ENCODE results near the gene IL26.

Gene IL26

DNA sequence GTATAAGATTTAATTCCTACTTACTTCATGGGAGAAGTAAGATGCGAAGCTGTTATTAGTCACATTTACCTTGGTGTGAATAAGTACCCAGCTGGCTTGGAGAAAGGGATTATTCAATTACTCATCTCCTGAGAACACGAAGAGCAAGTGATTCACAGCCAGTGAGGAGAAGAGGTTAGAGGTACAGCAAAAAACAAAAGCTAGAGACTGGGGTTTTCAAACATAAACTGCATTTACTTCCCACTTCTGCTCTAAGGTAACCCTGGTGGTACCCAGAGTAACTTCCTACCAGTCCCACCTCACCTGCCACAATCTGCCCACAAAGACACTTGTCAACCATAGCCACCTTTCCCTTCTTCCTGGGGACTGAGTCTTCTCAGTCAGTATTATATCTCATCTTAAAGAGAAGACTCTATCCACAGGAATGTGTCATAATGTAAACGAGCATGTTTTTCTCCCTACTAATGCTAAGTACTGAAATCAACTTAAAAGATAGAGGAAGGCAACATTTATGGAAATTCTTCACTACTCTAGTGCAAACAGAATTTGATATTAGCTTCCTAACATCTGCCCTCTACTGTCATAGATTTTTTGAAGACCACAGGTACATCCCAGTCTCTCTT is 33.8 kb upstream of the IL26 start:
- POLR2A ChIA-PET (ENCODE audit: low non-redundant PET), result no interaction called here
- TF ChIP-seq CTCF (conservative IDR thresholded peaks at IDR 0.05; ENCODE audit: low read depth), result no peak
- DNase-seq (ENCODE audit: low spot score), result peak; percentile 91
- H3K27ac ChIP-seq, result no peak overlapping the region
- CTCF ChIA-PET, result interaction anchor here (0.7 to 1.0 kb wide), 3 partner anchors 58 to 753 kb away, joined by 3 to 8 read pairs (median 4); no protein-coding TSS in a partner anchor

DNA sequence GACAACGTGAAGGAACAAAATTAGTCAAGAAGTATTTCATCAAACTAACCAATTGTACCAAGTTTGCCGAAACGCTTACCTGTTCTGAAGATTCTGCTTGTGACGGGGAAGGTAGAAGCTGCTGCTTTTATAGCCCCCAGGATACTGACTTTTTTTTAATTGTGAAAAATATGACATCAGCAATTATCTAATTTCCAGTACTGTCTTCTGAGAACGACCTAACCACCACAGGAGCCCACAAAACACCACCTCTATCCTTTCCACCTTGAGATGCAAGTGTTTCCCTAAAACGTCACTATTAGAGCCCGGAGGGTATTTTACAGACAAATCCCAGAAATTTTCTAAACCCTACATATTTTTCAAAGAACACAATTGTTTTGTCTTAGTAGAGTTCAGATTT is 27.9 kb upstream of the IL26 start, which contains the start of gene IL22:
IL22 (minus strand) TSS at position 101 of the 400 bp plus-strand sequence. CDS start 156 bp downstream, outside the sequence.
- POLR2A ChIA-PET (ENCODE audit: low non-redundant PET), result no interaction called here
- DNase-seq (ENCODE audit: low spot score), result no peak
- CTCF ChIA-PET, result no interaction called here
- H3K27ac ChIP-seq, result no peak within 1 kb of the TSS
- TF ChIP-seq CTCF (conservative IDR thresholded peaks at IDR 0.05; ENCODE audit: low read depth), result no peak

GRCh38 chr12:68252077-68252476 is 26.5 kb upstream of the IL26 start:
- DNase-seq (ENCODE audit: low spot score), result no peak
- TF ChIP-seq CTCF (conservative IDR thresholded peaks at IDR 0.05; ENCODE audit: low read depth), result no peak
- H3K27ac ChIP-seq, result no peak overlapping the region
- POLR2A ChIA-PET (ENCODE audit: low non-redundant PET), result no interaction called here
- CTCF ChIA-PET, result interaction anchor here (0.6 to 1.0 kb wide), 2 partner anchors 30 to 408 kb away, joined by 3 to 4 read pairs; no protein-coding TSS in a partner anchor

DNA sequence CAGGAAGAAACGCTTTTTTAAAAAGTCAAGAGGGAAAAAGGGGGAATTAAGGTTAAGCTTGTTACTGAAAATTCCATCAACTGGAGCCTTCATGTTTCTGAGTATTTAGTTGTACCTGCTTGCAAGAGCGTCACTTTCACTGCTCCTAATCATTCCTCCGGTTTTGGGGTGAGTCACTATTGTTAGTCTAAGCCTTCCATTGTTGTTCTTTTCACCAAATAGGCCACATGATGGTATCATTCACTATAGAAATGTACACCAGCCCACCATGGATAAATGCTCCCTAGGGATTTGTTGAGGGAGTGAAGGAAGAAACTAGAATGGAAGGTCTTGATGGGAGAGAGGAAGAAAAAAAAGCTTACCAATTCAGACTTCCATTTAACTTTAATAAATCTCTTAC is 24.8 kb upstream of the IL26 start:
- no peak overlapping the region for H3K27ac ChIP-seq
- ChIA-PET POLR2A (ENCODE audit: low non-redundant PET) (no interaction called here), CTCF (interaction anchor here (0.7 kb wide), 1 partner anchor 26 kb away, joined by 3 read pairs; no protein-coding TSS in a partner anchor)
- DNase-seq (ENCODE audit: low spot score), result no peak
- no peak for TF ChIP-seq CTCF (conservative IDR thresholded peaks at IDR 0.05; ENCODE audit: low read depth)

- no peak overlapping the region for H3K27ac ChIP-seq
- DNase-seq (ENCODE audit: low spot score), result no peak
- POLR2A ChIA-PET (ENCODE audit: low non-redundant PET), result no interaction called here
- TF ChIP-seq CTCF (conservative IDR thresholded peaks at IDR 0.05; ENCODE audit: low read depth), result no peak
- CTCF ChIA-PET, result interaction anchor here (0.7 kb wide), 1 partner anchor 143 kb away, joined by 4 read pairs; no protein-coding TSS in a partner anchor
Measured at GRCh38 chr12:68247785-68248184, 22.2 kb upstream of the IL26 start.

- H3K27ac ChIP-seq, result no peak overlapping the region
- TF ChIP-seq CTCF (conservative IDR thresholded peaks at IDR 0.05; ENCODE audit: low read depth), result no peak
- no peak for DNase-seq (ENCODE audit: low spot score)
- CTCF ChIA-PET, result interaction anchor here (0.5 to 0.7 kb wide), 2 partner anchors 21 to 90 kb away, joined by 3 read pairs; no protein-coding TSS in a partner anchor
- POLR2A ChIA-PET (ENCODE audit: low non-redundant PET), result no interaction called here
Measured at GRCh38 chr12:68246350-68246749, 20.7 kb upstream of the IL26 start.
